ENCODE results near the gene AGK. TPM values are rescaled to one million over a fixed set of nuclear protein-coding genes. Genes with fewer than 3 reads are reported as not detected.
"Not testable (repeated sequence)": the region's sequence is repeated elsewhere in the genome, so short reads cannot be mapped to it uniquely, and the experiment has no call there.

Gene AGK
- total RNA-seq, 4 donors from 2014 or later, result 15.3 to 42.7 (median 19.4) TPM

DNA sequence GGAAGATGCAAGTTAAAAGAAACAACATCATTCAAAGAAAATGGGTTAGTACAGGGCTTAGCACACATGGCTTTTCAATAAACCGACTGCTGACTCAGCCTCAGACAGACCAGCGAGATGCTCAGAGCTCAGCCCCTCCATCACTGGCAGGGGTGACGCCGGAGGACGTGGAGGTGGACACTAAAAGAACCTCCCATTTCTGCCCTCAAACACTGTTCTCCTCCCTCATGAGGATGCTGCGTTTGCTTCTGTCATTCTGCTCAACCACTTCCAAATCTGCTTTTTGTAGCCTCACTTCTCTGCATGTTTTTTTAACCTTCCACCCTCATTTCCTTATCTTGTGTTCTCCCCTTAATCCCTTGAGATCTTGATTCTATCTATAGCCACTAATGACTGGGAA is 135.5 kb downstream of the AGK start:
- Histone ChIP-seq H3K36me3 (peaks cover 17% of the 10 kb centered on the region), H3K27me3 (no peaks in the 10 kb centered on the region), H3K4me1 (no peaks in the 10 kb centered on the region), H3K9me3 (no peaks in the 10 kb centered on the region), H3K27ac (no peak overlapping the region), H3K4me3 (no peak overlapping the region)
- WGBS, result 66% methylated on average over 6 of the region's 6 CpGs
- no peak for DNase-seq (ENCODE audit: low spot score in 2 of 2)
- TF ChIP-seq EP300 (IDR thresholded peaks at IDR 0.05) (no peak), POLR2A (IDR thresholded peaks at IDR 0.05) (no peak), POLR2AphosphoS5 (IDR thresholded peaks at IDR 0.05) (no peak)
- TF ChIP-seq, protein P1, sequence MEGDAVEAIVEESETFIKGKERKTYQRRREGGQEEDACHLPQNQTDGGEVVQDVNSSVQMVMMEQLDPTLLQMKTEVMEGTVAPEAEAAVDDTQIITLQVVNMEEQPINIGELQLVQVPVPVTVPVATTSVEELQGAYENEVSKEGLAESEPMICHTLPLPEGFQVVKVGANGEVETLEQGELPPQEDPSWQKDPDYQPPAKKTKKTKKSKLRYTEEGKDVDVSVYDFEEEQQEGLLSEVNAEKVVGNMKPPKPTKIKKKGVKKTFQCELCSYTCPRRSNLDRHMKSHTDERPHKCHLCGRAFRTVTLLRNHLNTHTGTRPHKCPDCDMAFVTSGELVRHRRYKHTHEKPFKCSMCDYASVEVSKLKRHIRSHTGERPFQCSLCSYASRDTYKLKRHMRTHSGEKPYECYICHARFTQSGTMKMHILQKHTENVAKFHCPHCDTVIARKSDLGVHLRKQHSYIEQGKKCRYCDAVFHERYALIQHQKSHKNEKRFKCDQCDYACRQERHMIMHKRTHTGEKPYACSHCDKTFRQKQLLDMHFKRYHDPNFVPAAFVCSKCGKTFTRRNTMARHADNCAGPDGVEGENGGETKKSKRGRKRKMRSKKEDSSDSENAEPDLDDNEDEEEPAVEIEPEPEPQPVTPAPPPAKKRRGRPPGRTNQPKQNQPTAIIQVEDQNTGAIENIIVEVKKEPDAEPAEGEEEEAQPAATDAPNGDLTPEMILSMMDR (IDR thresholded peaks at IDR 0.05), result no peak

DNA sequence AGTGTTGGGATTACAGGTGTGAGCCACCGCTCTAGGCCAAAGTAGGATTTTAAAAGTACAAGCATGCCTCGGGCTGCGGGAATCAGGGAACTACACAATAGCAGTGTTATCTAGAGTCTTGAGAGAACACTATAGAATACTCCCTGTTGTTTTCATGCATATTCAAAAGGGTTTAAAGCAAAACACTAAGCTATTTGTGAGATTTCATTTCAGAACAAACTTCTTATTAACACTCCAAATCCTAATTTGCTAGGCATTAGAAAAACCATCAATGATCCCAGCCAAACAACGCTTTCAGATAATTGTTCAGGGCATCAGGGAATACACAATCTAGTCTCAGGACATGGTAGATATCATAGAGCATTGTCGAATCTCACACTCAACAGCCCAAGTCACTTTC is 136.8 kb downstream of the AGK start:
- H3K4me3 ChIP-seq, result no peak overlapping the region
- TF ChIP-seq POLR2AphosphoS5 (IDR thresholded peaks at IDR 0.05), result no peak
- TF ChIP-seq POLR2A (IDR thresholded peaks at IDR 0.05), result no peak
- TF ChIP-seq, protein P1 (IDR thresholded peaks at IDR 0.05), result no peak
- TF ChIP-seq EP300 (IDR thresholded peaks at IDR 0.05), result no peak
- no peak overlapping the region for H3K27ac ChIP-seq
- DNase-seq (ENCODE audit: low spot score in 2 of 2), result no peak
- no peaks in the 10 kb centered on the region for H3K4me1 ChIP-seq
- no peaks in the 10 kb centered on the region for H3K27me3 ChIP-seq
- WGBS, result 94% methylated on average over 5 of the region's 5 CpGs
- H3K9me3 ChIP-seq, result no peaks in the 10 kb centered on the region
- peaks cover 9% of the 10 kb centered on the region for H3K36me3 ChIP-seq

DNA sequence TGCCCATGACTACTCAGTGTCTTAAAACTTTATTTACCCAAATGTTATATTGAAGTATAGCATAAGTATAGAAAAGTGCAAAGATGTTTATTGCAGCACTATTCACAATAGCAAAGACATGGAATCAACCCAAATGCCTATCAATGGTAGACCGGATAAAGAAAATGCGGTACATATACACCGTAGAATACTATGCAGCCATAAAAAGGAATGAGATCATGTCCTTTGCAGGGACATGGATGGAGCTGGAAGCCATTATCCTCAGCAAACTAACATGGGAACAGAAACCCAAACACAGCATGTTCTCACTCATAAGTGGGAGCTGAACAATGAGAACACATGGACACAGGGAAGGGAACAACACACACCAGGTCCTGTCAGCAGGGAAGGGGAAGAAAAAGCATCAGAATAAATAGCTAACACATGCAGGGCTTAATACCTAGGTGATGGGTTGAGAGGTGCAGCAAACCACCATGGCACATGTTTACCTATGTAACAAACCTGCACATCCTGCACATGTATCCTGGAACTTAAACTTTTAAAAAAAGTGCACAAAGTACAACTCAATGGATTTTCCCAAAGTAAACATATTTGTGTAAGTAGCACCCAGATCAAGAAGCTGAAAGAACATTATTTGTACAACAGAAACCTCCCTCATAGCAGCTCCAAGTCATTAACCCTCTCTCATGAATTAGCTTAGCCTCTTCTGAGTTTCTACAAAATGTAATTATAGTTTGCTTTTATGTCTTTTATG is 138.0 kb downstream of the AGK start:
- not testable (repeated sequence) for DNase-seq (ENCODE audit: low spot score in 2 of 2); H3K27me3 ChIP-seq; H3K4me1 ChIP-seq; H3K4me3 ChIP-seq; H3K36me3 ChIP-seq; H3K27ac ChIP-seq; H3K9me3 ChIP-seq
- WGBS, result 92% methylated on average over 3 of the region's 3 CpGs

DNA sequence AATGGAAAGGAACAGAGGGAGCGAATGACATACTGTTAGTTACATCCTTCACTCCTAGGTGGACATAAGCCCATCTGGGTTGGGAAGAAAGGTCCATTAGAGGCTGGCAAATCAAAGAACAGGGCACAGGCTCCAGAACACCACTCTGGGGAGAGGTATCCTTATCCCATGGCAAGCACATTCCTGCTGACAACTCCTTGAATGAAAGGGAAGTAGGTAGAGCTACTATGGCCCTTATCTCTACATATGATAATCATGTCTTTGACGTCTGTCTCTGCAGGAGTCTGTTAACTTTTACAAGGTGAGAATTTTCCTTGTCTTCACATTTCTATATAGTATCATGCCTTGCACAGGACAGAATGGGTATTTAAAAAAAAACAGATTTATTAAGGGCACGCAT is 140.3 kb downstream of the AGK start:
- Histone ChIP-seq H3K27ac (no peak overlapping the region), H3K4me1 (peaks cover 4% of the 10 kb centered on the region), H3K27me3 (no peaks in the 10 kb centered on the region), H3K36me3 (no peaks in the 10 kb centered on the region), H3K9me3 (no peaks in the 10 kb centered on the region), H3K4me3 (no peak overlapping the region)
- WGBS, result 88% methylated on average over 3 of the region's 3 CpGs
- TF ChIP-seq EP300 (IDR thresholded peaks at IDR 0.05) (no peak), POLR2A (IDR thresholded peaks at IDR 0.05) (no peak), POLR2AphosphoS5 (IDR thresholded peaks at IDR 0.05) (no peak)
- TF ChIP-seq, protein P1 (IDR thresholded peaks at IDR 0.05), result no peak
- DNase-seq (ENCODE audit: low spot score in 2 of 2), result no peak

DNA sequence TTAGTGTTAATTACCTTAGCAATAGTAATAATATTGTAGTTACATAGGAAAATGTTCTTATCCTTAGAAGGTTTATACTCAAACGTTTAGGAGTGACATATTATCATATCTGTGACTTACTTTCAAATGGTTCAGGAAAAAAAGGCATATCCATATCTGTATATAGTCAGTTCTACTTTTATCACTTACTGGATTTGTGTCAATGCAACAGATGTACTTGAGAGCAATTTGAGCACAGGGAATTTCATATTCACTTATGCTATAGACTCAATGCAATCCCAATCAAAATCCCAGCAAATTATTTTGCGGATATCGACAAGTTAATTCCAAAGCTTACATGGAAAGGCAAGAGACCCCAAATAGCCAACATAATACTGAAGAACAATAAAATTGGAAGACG is 140.8 kb downstream of the AGK start:
- no peak overlapping the region for H3K4me3 ChIP-seq
- 89% methylated on average over 4 of the region's 4 CpGs for WGBS
- H3K4me1 ChIP-seq, result peaks cover 4% of the 10 kb centered on the region

More for the DNA sequence above, 140.8 kb downstream of the AGK start:
- Histone ChIP-seq H3K36me3 (no peaks in the 10 kb centered on the region), H3K27me3 (no peaks in the 10 kb centered on the region), H3K27ac (no peak overlapping the region), H3K9me3 (no peaks in the 10 kb centered on the region)
- no peak for DNase-seq (ENCODE audit: low spot score in 2 of 2)
- TF ChIP-seq POLR2AphosphoS5 (IDR thresholded peaks at IDR 0.05) (no peak), POLR2A (IDR thresholded peaks at IDR 0.05) (no peak), EP300 (IDR thresholded peaks at IDR 0.05) (no peak)
- TF ChIP-seq, protein P1 (IDR thresholded peaks at IDR 0.05), result no peak
